H4 (cell line): ENCODE measurements around the gene GPR137C. TPM values are rescaled to one million over a fixed set of nuclear protein-coding genes. Genes with fewer than 3 reads are reported as not detected.

ENCODE experiments used
- DNase-seq: peaks from one replicate; pipeline ENCODE4 v3.0.0-alpha.2; 2015; ENCODE audit warnings: low spot score
- total RNA-seq: library from RNA; depleted of rRNA; stranded (reverse); fragments of >200 nt; shearing (Covaris generic); gene quantifications from 2 replicates; pipeline ENCODE4 v1.2.3, GENCODE V29; 2014; rRNA removed

The GPR137C gene
- total RNA-seq, 1 experiment from 2014 or later, result 0.89 TPM

DNA sequence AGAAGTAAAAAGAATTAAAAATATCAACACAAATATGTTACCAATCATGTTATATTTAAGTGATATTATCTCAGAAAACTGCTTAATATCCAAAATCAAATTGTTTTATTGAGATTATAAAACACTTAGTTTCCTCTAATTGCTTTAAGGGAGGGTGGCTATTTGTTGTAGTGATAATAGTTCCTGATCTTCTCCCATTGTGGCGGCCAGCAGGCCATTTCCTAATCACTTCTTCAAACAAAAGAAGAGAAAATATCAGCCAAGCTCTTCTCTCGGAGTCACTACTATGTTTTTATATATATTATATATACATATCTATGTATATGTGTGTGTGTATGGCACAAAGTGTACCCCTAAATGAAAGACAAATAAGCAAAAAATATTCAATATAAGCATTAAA is 111.2 kb downstream of the GPR137C start:
- no peak for DNase-seq

GRCh38 chr14:52678591-52678990 is 126.0 kb downstream of the GPR137C start:
- no peak for DNase-seq

DNA sequence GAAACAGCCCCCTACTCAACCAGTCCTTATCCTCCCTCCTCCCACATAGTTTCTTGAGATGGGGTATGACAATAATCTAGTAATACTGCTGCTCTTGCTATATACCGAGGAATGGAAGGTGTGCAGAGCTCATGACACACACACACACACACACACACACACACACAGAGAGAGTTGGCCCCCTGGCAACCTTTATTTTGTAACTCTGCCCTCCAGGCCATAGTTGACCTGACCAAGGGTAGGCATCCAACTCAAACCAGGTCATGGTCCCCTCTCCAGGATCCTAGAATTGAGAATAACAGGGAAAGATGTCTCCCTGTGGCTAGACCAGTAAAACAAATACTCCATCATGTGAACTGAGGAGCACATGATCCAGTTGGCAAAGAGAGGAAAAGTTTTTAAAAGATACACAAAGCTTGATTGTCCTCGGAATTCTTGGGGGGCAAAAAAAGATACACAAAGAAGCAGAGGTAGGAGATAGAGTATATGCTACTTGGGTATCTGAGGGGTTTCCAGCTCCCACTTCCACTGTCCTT is 131.4 kb downstream of the GPR137C start:
- DNase-seq, result no peak

GRCh38 chr14:52686176-52686575 is 133.5 kb downstream of the GPR137C start:
- DNase-seq, result no peak

Other genes with a start within 250 kb of the GPR137C start
- gene PTGER2, start 238.5 kb upstream of the GPR137C start, total RNA-seq, result 3.7 and 5.7 TPM in 2 replicates
- 3.9 and 5.0 TPM in 2 replicates for gene TXNDC16, start 331 bp upstream of the GPR137C start, total RNA-seq
- gene ERO1A, start 142.7 kb downstream of the GPR137C start, total RNA-seq, result 63.3 and 73.6 TPM in 2 replicates
- 153 and 175 TPM in 2 replicates for gene PSMC6, start 154.4 kb downstream of the GPR137C start, total RNA-seq
- 7.2 and 10.5 TPM in 2 replicates for gene STYX, start 177.3 kb downstream of the GPR137C start, total RNA-seq
- 19.3 and 25.6 TPM in 2 replicates for gene GNPNAT1, start 238.8 kb downstream of the GPR137C start, total RNA-seq